IMR-90 (cell line): ENCODE results near the gene SPATC1L. TPM values are rescaled to one million over a fixed set of nuclear protein-coding genes. Genes with fewer than 3 reads are reported as not detected.

ENCODE experiments used
- ATAC-seq: fragments of 200-7000 bp; cut with Tn5 transposase; 2 replicates; pipeline ENCODE4 v1.9.1; 2020; ENCODE audit warnings: low read depth, mild to moderate bottlenecking, moderate library complexity
- BruUV-seq: library from RNA; stranded (reverse); fragments of 400-500 nt; replicated peaks from 2 replicates; lab custom pipeline; 2021; lab: Mats Ljungman, UMichigan
- CTCF ChIA-PET: fragments of 300-600 bp; formaldehyde crosslinking; extraction: SDS; loops from one replicate; lab custom pipeline; 2021; ENCODE audit warnings: antibody characterized with exemption; lab: Yijun Ruan, JAX
- POLR2A ChIA-PET: fragments of 300-600 bp; sonication (Branson Sonifier 250); formaldehyde crosslinking; loops from one replicate; lab custom pipeline; 2022; ENCODE audit warnings: antibody characterized with exemption; ENCODE audit not compliant: unreplicated experiment; lab: Charles Lee
- DNase-seq: peaks from one replicate; pipeline ENCODE4 v3.0.0; 2013
- H2AFZ ChIP-seq: replicated peaks from 2 replicates; pipeline ENCODE3; 2013; ENCODE audit warnings: low read length, mild to moderate bottlenecking; ENCODE audit not compliant: poor library complexity
- H2AK5ac ChIP-seq: 2 replicates; pipeline ENCODE4 v1.6.1; 2013; ENCODE audit warnings: low read depth, low read length, inconsistent platforms
- H2AK9ac ChIP-seq: replicated peaks from 2 replicates; pipeline ENCODE3; 2013; ENCODE audit warnings: mild to moderate bottlenecking, low read depth, low read length, moderate library complexity; ENCODE audit not compliant: poor library complexity
- H2BK120ac ChIP-seq: 2 replicates; pipeline ENCODE4 v1.6.1; 2013; ENCODE audit warnings: low read depth, low read length, inconsistent platforms
- H2BK15ac ChIP-seq: 3 replicates; pipeline ENCODE4 v1.6.1; 2013; ENCODE audit warnings: low read depth, low read length, inconsistent platforms
- H2BK20ac ChIP-seq: 2 replicates; pipeline ENCODE4 v1.6.1; 2013; ENCODE audit warnings: low read depth, mild to moderate bottlenecking, inconsistent platforms, low read length, moderate library complexity
- H2BK5ac ChIP-seq: 2 replicates; pipeline ENCODE4 v1.6.1; 2013; ENCODE audit warnings: mild to moderate bottlenecking, low read depth, low read length, inconsistent platforms; ENCODE audit not compliant: poor library complexity, severe bottlenecking
- H3K14ac ChIP-seq: replicated peaks from 2 replicates; pipeline ENCODE4 v1.6.1; 2013; ENCODE audit warnings: low read depth, low read length, inconsistent platforms
- H3K18ac ChIP-seq: 2 replicates; pipeline ENCODE4 v1.6.1; 2013; ENCODE audit warnings: low read depth, low read length, control low read depth
- H3K23ac ChIP-seq: 2 replicates; pipeline ENCODE4 v1.6.1; 2013; ENCODE audit warnings: low read depth, low read length, inconsistent platforms
- H3K27ac ChIP-seq: 2 replicates; pipeline ENCODE4 v1.5.1; 2013; ENCODE audit warnings: mild to moderate bottlenecking, control low read depth, low read length; ENCODE audit not compliant: insufficient read depth
- H3K27me3 ChIP-seq: 2 replicates; pipeline ENCODE4 v1.6.1; 2013; ENCODE audit warnings: low read length; ENCODE audit not compliant: control insufficient read depth, insufficient read depth
- H3K36me3 ChIP-seq: 2 replicates; pipeline ENCODE4 v1.6.1; 2013; ENCODE audit warnings: low read length, mixed read lengths; ENCODE audit not compliant: control insufficient read depth, insufficient read depth
- H3K4ac ChIP-seq: 2 replicates; pipeline ENCODE4 v1.6.1; 2013; ENCODE audit warnings: low read depth, low read length, inconsistent platforms
- H3K4me1 ChIP-seq: 2 replicates; pipeline ENCODE4 v1.6.1; 2013; ENCODE audit warnings: low read length, mixed read lengths; ENCODE audit not compliant: control insufficient read depth, insufficient read depth
- H3K4me2 ChIP-seq: 2 replicates; pipeline ENCODE4 v1.6.1; 2013; ENCODE audit warnings: low read depth, mild to moderate bottlenecking, control low read depth, low read length, moderate library complexity
- H3K4me3 ChIP-seq: 2 replicates; pipeline ENCODE4 v1.5.1; 2013; ENCODE audit warnings: low read depth, mild to moderate bottlenecking, control low read depth, low read length, moderate library complexity; ENCODE audit not compliant: insufficient read depth
- H3K56ac ChIP-seq: 2 replicates; pipeline ENCODE4 v1.6.1; 2013; ENCODE audit warnings: low read length, inconsistent platforms; ENCODE audit not compliant: insufficient read depth; ENCODE audit errors: extremely low read depth
- H3K79me1 ChIP-seq, 2 experiments: 2 replicates each; pipeline ENCODE4 v1.6.1; 2013; ENCODE audit warnings: low read length in 2 of 2, inconsistent platforms in 1 of 2, low read depth in 1 of 2
- H3K9ac ChIP-seq: 2 replicates; pipeline ENCODE4 v1.6.1; 2013; ENCODE audit warnings: low read depth, low read length, control low read depth
- H3K9me1 ChIP-seq: 2 replicates; pipeline ENCODE4 v1.6.1; 2013; ENCODE audit warnings: low read length, inconsistent platforms; ENCODE audit not compliant: insufficient read depth
- H3K9me3 ChIP-seq: 2 replicates; pipeline ENCODE4 v1.6.1; 2013; ENCODE audit warnings: low read length; ENCODE audit not compliant: control insufficient read depth, insufficient read depth
- H4K20me1 ChIP-seq: 2 replicates; pipeline ENCODE4 v1.6.1; 2013; ENCODE audit warnings: low read length, inconsistent platforms; ENCODE audit not compliant: insufficient read depth
- H4K5ac ChIP-seq: 2 replicates; pipeline ENCODE4 v1.6.1; 2013; ENCODE audit warnings: mild to moderate bottlenecking, low read depth, low read length, control low read depth
- H4K8ac ChIP-seq, 2 experiments: 2 replicates each; pipeline ENCODE4 v1.6.1; 2013; ENCODE audit warnings: low read depth in 2 of 2, low read length in 2 of 2, control low read depth in 1 of 2, inconsistent platforms in 1 of 2
- H4K91ac ChIP-seq: 2 replicates; pipeline ENCODE4 v1.6.1; 2013; ENCODE audit warnings: low read depth, low read length, inconsistent platforms; ENCODE audit not compliant: insufficient read depth
- BHLHE40 ChIP-seq: fragments of 150-350 bp; IDR thresholded peaks from 2 replicates; pipeline ENCODE4 v1.6.1; 2016; ENCODE audit warnings: mild to moderate bottlenecking, low read depth, low read length
- CEBPB ChIP-seq: IDR thresholded peaks from 2 replicates; pipeline ENCODE4 v1.6.1; 2012; ENCODE audit warnings: low read depth, low read length, improper control_type of control experiment
- CHD1 ChIP-seq: IDR thresholded peaks from 2 replicates; pipeline ENCODE4 v1.6.1; 2012; ENCODE audit warnings: low read depth, low read length, improper control_type of control experiment
- CTCF ChIP-seq: conservative IDR thresholded peaks from 2 replicates; pipeline ENCODE4 v1.5.1; 2012; ENCODE audit warnings: mild to moderate bottlenecking, low read depth, low read length, improper control_type of control experiment
- ELK1 ChIP-seq: fragments of 150-350 bp; IDR thresholded peaks from 2 replicates; pipeline ENCODE4 v1.6.1; 2016; ENCODE audit warnings: low read depth, mild to moderate bottlenecking, low read length, moderate library complexity, borderline replicate concordance
- MAFK ChIP-seq: IDR thresholded peaks from 2 replicates; pipeline ENCODE4 v1.6.1; 2012; ENCODE audit warnings: low read depth, low read length, improper control_type of control experiment
- NFE2L2 ChIP-seq: fragments of 150-350 bp; IDR thresholded peaks from 2 replicates; pipeline ENCODE4 v1.6.1; 2016; ENCODE audit warnings: low read depth, mild to moderate bottlenecking, low read length
- POLR2A ChIP-seq: IDR thresholded peaks from 2 replicates; pipeline ENCODE4 v1.6.1; 2012; ENCODE audit warnings: mild to moderate bottlenecking, low read depth, low read length
- RAD21 ChIP-seq: IDR thresholded peaks from 2 replicates; pipeline ENCODE4 v1.6.1; 2012; ENCODE audit warnings: low read length, improper control_type of control experiment
- RFX5 ChIP-seq: IDR thresholded peaks from 2 replicates; pipeline ENCODE4 v1.8.0; 2012; ENCODE audit warnings: low read depth, mild to moderate bottlenecking, low read length, moderate library complexity
- SMC3 ChIP-seq: fragments of 150-350 bp; IDR thresholded peaks from 2 replicates; pipeline ENCODE4 v1.6.1; 2016; ENCODE audit warnings: low read depth, mild to moderate bottlenecking, antibody characterized with exemption, low read length, moderate library complexity
- USF2 ChIP-seq: fragments of 150-350 bp; IDR thresholded peaks from 2 replicates; pipeline ENCODE4 v1.6.1; 2017; ENCODE audit warnings: mild to moderate bottlenecking, antibody characterized with exemption, low read length, low read depth
- WGBS, 2 experiments: methylation state at CpG; one replicate each; pipeline versions ENCODE4 v1.1.5 to v1.1.7; 2013; ENCODE audit warnings: missing lambda C conversion rate in 2 of 2; ENCODE audit not compliant: insufficient read length in 1 of 2; ENCODE audit errors: extremely low coverage in 2 of 2; 5-methylcytosine and 5-hydroxymethylcytosine counted together
- dilution Hi-C: fragments of 300-500 bp; cut with HindIII; formaldehyde crosslinking; loops from one replicate; pipeline ENCODE4 v1.14.3; 2018; ENCODE audit warnings: low sequenced_read_pairs; ENCODE audit not compliant: unreplicated experiment
- in situ Hi-C: fragments of 300-500 bp; cut with MboI; formaldehyde crosslinking; loops from 3 replicates; pipeline ENCODE4 v1.14.3; 2019; ENCODE audit warnings: low sequenced_read_pairs, inconsistent platforms, mixed read lengths
- intact Hi-C: fragments of 100-400 bp; cut with micrococcal nuclease; formaldehyde crosslinking; loops from 2 replicates; pipeline ENCODE4 v1.10.0; 2022
- polyA plus RNA-seq, 3 experiments: library from polyadenylated mRNA; depleted of rRNA; stranded (reverse); fragments of >200 nt; gene quantifications; 2 replicates each; pipeline ENCODE4 v1.2.3, GENCODE V29; 2012; ENCODE audit warnings: low replicate concordance in 1 of 3
- total RNA-seq: library from RNA; depleted of rRNA; stranded (reverse); fragments of >200 nt; gene quantifications from 2 replicates; pipeline ENCODE4 v1.2.3, GENCODE V29; 2012

Gene SPATC1L
- total and polyA plus RNA-seq, 2 of the 4 experiments (the other 2 are of a cell fraction), result 3.8 to 17.2 TPM

GRCh38 chr21:46124926-46125845, 59.1 kb downstream of the SPATC1L start:
- BruUV-seq, result no TSS peak
- TF ChIP-seq POLR2A (no peak), SMC3 (no peak), USF2 (no peak), BHLHE40 (no peak), RAD21 (no peak), CHD1 (no peak), RFX5 (no peak), NFE2L2 (no peak), MAFK (no peak), CTCF (no peak), CEBPB (no peak), ELK1 (no peak)
- Histone ChIP-seq H2BK20ac (no peak overlapping the region), H2BK15ac (no peak overlapping the region), H2AK9ac (no peak overlapping the region), H3K4me1 (peaks cover 9% of the 10 kb centered on the region; the same call in 1 of the 2 replicates), H3K27ac (no peak overlapping the region), H4K5ac (no peak overlapping the region), H3K4ac (no peak overlapping the region), H3K9ac (no peak overlapping the region), H3K9me3 (no peaks in the 10 kb centered on the region), H3K36me3 (peaks cover 99% of the 10 kb centered on the region), H3K23ac (no peak overlapping the region), H4K91ac (no peak overlapping the region), H2BK120ac (no peak overlapping the region), H3K79me1 (peaks cover 17 to 85% of the 10 kb centered on the region in 2 experiments), H3K14ac (no peak overlapping the region), H3K4me2 (no peak overlapping the region), H2AFZ (peak overlapping the region; percentile 49), H2AK5ac (no peak overlapping the region), H3K9me1 (peaks cover 26% of the 10 kb centered on the region), H4K20me1 (peaks cover 99% of the 10 kb centered on the region), H3K4me3 (no peak overlapping the region), H3K56ac (no peak overlapping the region), H3K27me3 (no peaks in the 10 kb centered on the region), H3K18ac (no peak overlapping the region), H4K8ac (no peak overlapping the region), H2BK5ac (no peak overlapping the region)
- 92% methylated on average over 35 of the region's 49 CpGs; no CpG with 5 or more reads in 1 of the 2 experiments for WGBS, 2 experiments
- intact Hi-C loops, result no loop called here
- no peak for DNase-seq
- no peak for ATAC-seq
- in situ Hi-C loops, result no loop called here
- ChIA-PET POLR2A (no interaction called here), CTCF (no interaction called here)
- dilution Hi-C loops, result no loop called here
